Fibroblast of skin of back (primary cell): ENCODE measurements around the gene CCDC73.

ENCODE experiments used
- DNase-seq: peaks from one replicate; pipeline ENCODE4 v3.0.0-alpha.2; 2013

The CCDC73 gene

GRCh38 chr11:32583459-32584271, 210.8 kb downstream of the CCDC73 start, which contains the start of gene EIF3M:
Gene EIF3M (plus strand): TSS chr11:32583831. CDS start chr11:32583888, 57 bp downstream.
- DNase-seq: peak; percentile 96

- no peak for DNase-seq
These were observed 212.9 kb downstream of the CCDC73 start for GRCh38 chr11:32581556-32581955.

GRCh38 chr11:32580967-32581366, 213.5 kb downstream of the CCDC73 start:
- DNase-seq: no peak

GRCh38 chr11:32576456-32576855, 218.0 kb downstream of the CCDC73 start:
- no peak for DNase-seq

- peak; percentile 2 for DNase-seq
These were observed 219.4 kb downstream of the CCDC73 start for GRCh38 chr11:32575070-32575469.

GRCh38 chr11:32574421-32574820, 220.0 kb downstream of the CCDC73 start:
- no peak for DNase-seq

GRCh38 chr11:32573228-32573627, 221.2 kb downstream of the CCDC73 start:
- no peak for DNase-seq

- no peak for DNase-seq
These were observed 223.4 kb downstream of the CCDC73 start for GRCh38 chr11:32571039-32571438.

GRCh38 chr11:32569313-32569881, 225.1 kb downstream of the CCDC73 start:
- no peak for DNase-seq

- no peak for DNase-seq
These were observed 227.3 kb downstream of the CCDC73 start for GRCh38 chr11:32567154-32567553.

- DNase-seq: no peak
These were observed 227.9 kb downstream of the CCDC73 start for GRCh38 chr11:32566517-32566916.

GRCh38 chr11:32563600-32563959, 230.9 kb downstream of the CCDC73 start:
- no peak for DNase-seq

- DNase-seq: no peak
These were observed 231.4 kb downstream of the CCDC73 start for GRCh38 chr11:32562839-32563599.

GRCh38 chr11:32561835-32562234, 232.6 kb downstream of the CCDC73 start:
- DNase-seq: no peak

GRCh38 chr11:32555895-32556294, 238.6 kb downstream of the CCDC73 start:
- DNase-seq: no peak

GRCh38 chr11:32555091-32555490, 239.4 kb downstream of the CCDC73 start:
- DNase-seq: no peak
